ENCODE data around the gene TRIM26.

The TRIM26 gene

GRCh38 chr6:30135147-30135546, 78.1 kb downstream of the TRIM26 start:
- no peak for DNase-seq
- intact Hi-C loops (cut with DNase I) = loop anchor here (2.0 kb wide), 1 partner anchor 64 kb away; no protein-coding TSS in a partner anchor

Data from posterior cingulate gyrus (tissue), 11 donors.